GM12878 (cell line): ENCODE data around the gene CHCHD3. TPM values are rescaled to one million over a fixed set of nuclear protein-coding genes. Genes with fewer than 3 reads are reported as not detected.

Experiments
- GATAD2B ChIP-seq: fragments of 450-650 bp; conservative IDR thresholded peaks from 2 replicates; pipeline ENCODE4 v1.6.1; 2017; ENCODE audit warnings: low read depth, mild to moderate bottlenecking, moderate library complexity
- HDAC6 ChIP-seq: fragments of 200-600 bp; sonication (generic); IDR thresholded peaks from one replicate; pipeline ENCODE4 v1.8.0; 2017; ENCODE audit warnings: antibody characterized with exemption; ENCODE audit not compliant: unreplicated experiment
- MTA2 ChIP-seq: fragments of 450-650 bp; IDR thresholded peaks from 2 replicates; pipeline ENCODE4 v1.6.1; 2016; ENCODE audit warnings: low read depth, mild to moderate bottlenecking, moderate library complexity
- NBN ChIP-seq: fragments of 450-650 bp; IDR thresholded peaks from 2 replicates; pipeline ENCODE4 v1.6.1; 2016
- SMAD5 ChIP-seq: IDR thresholded peaks from 2 replicates; pipeline ENCODE4 v1.6.1; 2016; ENCODE audit warnings: antibody characterized with exemption, low read depth
- SREBF1 ChIP-seq: IDR thresholded peaks from 2 replicates; pipeline ENCODE4 v1.6.1; 2012; ENCODE audit warnings: mild to moderate bottlenecking, low read length
- TAF1 ChIP-seq: IDR thresholded peaks from 2 replicates; pipeline ENCODE4 v1.6.1; 2011; ENCODE audit warnings: mild to moderate bottlenecking, low read depth, low read length, borderline replicate concordance
- polyA plus RNA-seq, 11 experiments: library from polyadenylated mRNA; depleted of rRNA in 4 of 11; unstranded in 6 of 11; stranded (reverse) in 5 of 11; fragments of >200 nt; fragmentation: Nextera tagmentation in 4 of 11; fragmentation: Illumina TruSeq in 1 of 11; extraction: Ambion mirVana in 4 of 11; extraction: Trizol in 1 of 11; gene quantifications; 1 replicate in 1 of 11; 2 replicates in 10 of 11; pipeline versions ENCODE4 v1.2.1 to v1.2.3, GENCODE V29; 2011 to 2016; ENCODE audit warnings: inconsistent platforms in 2 of 11, missing spikeins in 2 of 11, low read depth in 1 of 11
- total RNA-seq, 4 experiments: library from RNA; depleted of rRNA in 3 of 4; stranded (reverse); fragments of >200 nt in 3 of 4; fragmentation: Illumina TruSeq in 1 of 4; extraction: Trizol in 1 of 4; gene quantifications; 2 replicates each; pipeline versions ENCODE4 v1.2.1 to v1.2.3, GENCODE V29; 2013 to 2021
- TF ChIP-seq, protein P1 (sequence below): IDR thresholded peaks from 2 replicates; pipeline ENCODE4 v1.6.1; 2012; ENCODE audit warnings: mild to moderate bottlenecking, low read depth, low read length
- TF ChIP-seq, protein P2 (sequence below): fragments of 450-650 bp; IDR thresholded peaks from 2 replicates; pipeline ENCODE4 v1.6.1; 2017; ENCODE audit warnings: mild to moderate bottlenecking

Gene CHCHD3
- total and polyA plus RNA-seq, 10 of the 15 experiments (the other 5 are each of a cell fraction or from before 2014, with no cell fraction given) = 38.3 to 178 (median 96.2) TPM

DNA sequence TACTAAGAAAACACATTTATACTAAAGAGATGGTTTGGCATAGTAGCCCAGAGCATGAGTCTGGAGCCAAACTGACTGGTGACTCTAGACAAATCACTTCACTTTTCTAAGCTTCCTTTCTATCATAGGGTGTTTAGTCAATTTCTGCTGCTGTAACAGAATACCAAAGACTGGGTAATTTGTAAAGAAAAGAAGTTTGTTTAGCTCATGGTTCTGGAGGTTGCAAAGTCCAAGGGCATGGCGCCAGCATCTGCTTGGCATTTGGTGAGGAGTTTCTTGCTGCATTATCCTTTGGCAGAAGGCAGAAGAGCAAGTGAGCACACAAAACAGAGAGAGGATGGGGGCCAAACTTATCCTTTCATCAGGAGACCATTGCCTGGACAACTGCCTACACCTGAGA is 146.3 kb downstream of the CHCHD3 start (continued):
- TF ChIP-seq, protein P1, sequence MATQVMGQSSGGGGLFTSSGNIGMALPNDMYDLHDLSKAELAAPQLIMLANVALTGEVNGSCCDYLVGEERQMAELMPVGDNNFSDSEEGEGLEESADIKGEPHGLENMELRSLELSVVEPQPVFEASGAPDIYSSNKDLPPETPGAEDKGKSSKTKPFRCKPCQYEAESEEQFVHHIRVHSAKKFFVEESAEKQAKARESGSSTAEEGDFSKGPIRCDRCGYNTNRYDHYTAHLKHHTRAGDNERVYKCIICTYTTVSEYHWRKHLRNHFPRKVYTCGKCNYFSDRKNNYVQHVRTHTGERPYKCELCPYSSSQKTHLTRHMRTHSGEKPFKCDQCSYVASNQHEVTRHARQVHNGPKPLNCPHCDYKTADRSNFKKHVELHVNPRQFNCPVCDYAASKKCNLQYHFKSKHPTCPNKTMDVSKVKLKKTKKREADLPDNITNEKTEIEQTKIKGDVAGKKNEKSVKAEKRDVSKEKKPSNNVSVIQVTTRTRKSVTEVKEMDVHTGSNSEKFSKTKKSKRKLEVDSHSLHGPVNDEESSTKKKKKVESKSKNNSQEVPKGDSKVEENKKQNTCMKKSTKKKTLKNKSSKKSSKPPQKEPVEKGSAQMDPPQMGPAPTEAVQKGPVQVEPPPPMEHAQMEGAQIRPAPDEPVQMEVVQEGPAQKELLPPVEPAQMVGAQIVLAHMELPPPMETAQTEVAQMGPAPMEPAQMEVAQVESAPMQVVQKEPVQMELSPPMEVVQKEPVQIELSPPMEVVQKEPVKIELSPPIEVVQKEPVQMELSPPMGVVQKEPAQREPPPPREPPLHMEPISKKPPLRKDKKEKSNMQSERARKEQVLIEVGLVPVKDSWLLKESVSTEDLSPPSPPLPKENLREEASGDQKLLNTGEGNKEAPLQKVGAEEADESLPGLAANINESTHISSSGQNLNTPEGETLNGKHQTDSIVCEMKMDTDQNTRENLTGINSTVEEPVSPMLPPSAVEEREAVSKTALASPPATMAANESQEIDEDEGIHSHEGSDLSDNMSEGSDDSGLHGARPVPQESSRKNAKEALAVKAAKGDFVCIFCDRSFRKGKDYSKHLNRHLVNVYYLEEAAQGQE = no peak
- TF ChIP-seq SMAD5 (no peak), TAF1 (no peak), GATAD2B (no peak), SREBF1 (no peak), MTA2 (no peak), NBN (no peak), HDAC6 (no peak)
- TF ChIP-seq, protein P2, sequence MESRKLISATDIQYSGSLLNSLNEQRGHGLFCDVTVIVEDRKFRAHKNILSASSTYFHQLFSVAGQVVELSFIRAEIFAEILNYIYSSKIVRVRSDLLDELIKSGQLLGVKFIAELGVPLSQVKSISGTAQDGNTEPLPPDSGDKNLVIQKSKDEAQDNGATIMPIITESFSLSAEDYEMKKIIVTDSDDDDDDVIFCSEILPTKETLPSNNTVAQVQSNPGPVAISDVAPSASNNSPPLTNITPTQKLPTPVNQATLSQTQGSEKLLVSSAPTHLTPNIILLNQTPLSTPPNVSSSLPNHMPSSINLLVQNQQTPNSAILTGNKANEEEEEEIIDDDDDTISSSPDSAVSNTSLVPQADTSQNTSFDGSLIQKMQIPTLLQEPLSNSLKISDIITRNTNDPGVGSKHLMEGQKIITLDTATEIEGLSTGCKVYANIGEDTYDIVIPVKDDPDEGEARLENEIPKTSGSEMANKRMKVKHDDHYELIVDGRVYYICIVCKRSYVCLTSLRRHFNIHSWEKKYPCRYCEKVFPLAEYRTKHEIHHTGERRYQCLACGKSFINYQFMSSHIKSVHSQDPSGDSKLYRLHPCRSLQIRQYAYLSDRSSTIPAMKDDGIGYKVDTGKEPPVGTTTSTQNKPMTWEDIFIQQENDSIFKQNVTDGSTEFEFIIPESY = no peak
